Fibroblast of lung (primary cell): Measurements from ENCODE around the gene ADAT1.

Experiments used
- EZH2 ChIP-seq: IDR thresholded peaks from 2 replicates; pipeline ENCODE4 v1.5.1; 2012; ENCODE audit warnings: low read length, control low read depth, mild to moderate bottlenecking; ENCODE audit errors: missing control alignments
- TF ChIP-seq, protein P1 (sequence below), 2 donors: IDR thresholded peaks in 1 of 2; conservative IDR thresholded peaks in 1 of 2; 1 replicate in 1 of 2; 2 replicates in 1 of 2; pipeline ENCODE4 v1.5.1; 2011 to 2012; ENCODE audit warnings: low read length in 2 of 2, control low read depth in 1 of 2, inconsistent platforms in 1 of 2, low read depth in 1 of 2, mild to moderate bottlenecking in 1 of 2

DNA sequence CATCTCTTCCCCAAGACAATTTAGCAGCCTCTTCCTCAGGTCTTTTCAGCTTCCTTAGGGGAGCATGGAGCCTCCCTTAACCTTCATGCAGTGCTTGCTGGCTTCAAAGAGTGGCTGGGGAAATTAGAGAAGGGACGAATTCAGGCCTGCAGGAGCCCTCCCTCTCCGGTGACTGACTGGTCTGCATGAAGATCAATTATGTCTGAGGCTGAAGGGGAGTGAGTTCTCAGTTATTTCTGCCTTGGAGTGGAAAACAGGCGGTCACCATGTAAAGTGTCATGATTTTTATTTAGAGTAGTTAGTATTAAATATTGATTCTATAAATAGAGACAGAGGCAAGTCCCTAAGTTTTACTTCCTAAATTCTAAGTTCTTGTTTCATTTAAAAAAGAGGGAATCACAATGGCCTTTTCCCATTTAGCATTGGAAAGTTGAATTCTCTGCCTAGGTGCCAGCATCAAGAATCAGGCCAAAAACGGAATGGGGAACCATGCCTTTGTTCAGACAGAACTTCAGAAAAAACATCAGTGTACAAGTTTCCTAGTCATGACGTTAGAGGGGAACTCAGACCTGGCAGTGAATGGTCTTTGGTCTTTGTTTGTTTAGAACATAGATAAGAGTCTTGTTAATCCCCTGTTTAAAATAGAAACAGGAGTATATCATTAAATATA is 52.5 kb downstream of the ADAT1 start:
- TF ChIP-seq, protein P1, sequence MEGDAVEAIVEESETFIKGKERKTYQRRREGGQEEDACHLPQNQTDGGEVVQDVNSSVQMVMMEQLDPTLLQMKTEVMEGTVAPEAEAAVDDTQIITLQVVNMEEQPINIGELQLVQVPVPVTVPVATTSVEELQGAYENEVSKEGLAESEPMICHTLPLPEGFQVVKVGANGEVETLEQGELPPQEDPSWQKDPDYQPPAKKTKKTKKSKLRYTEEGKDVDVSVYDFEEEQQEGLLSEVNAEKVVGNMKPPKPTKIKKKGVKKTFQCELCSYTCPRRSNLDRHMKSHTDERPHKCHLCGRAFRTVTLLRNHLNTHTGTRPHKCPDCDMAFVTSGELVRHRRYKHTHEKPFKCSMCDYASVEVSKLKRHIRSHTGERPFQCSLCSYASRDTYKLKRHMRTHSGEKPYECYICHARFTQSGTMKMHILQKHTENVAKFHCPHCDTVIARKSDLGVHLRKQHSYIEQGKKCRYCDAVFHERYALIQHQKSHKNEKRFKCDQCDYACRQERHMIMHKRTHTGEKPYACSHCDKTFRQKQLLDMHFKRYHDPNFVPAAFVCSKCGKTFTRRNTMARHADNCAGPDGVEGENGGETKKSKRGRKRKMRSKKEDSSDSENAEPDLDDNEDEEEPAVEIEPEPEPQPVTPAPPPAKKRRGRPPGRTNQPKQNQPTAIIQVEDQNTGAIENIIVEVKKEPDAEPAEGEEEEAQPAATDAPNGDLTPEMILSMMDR (conservative IDR thresholded peaks at IDR 0.05 in 1 of 2, IDR thresholded peaks at IDR 0.05 in 1 of 2; ENCODE audit: low read depth in 1 of 2, low read length in 2 of 2): no peak
- TF ChIP-seq EZH2: no peak
